A549 treated with dexamethasone at 1 μM for 4 hours (cell line): ENCODE measurements around the gene NSMCE3. TPM values are rescaled to one million over a fixed set of nuclear protein-coding genes. Genes with fewer than 3 reads are reported as not detected.

Experiments used
- total RNA-seq: library from RNA; stranded (reverse); fragments of 200-300 nt; extraction: Qiagen RNA extraction; gene quantifications from 5 replicates; pipeline ENCODE4 v1.2.3, GENCODE V29; 2022

Gene NSMCE3
- total RNA-seq: 15.3 to 16.3 TPM (median 16.0 TPM) in 5 replicates

DNA sequence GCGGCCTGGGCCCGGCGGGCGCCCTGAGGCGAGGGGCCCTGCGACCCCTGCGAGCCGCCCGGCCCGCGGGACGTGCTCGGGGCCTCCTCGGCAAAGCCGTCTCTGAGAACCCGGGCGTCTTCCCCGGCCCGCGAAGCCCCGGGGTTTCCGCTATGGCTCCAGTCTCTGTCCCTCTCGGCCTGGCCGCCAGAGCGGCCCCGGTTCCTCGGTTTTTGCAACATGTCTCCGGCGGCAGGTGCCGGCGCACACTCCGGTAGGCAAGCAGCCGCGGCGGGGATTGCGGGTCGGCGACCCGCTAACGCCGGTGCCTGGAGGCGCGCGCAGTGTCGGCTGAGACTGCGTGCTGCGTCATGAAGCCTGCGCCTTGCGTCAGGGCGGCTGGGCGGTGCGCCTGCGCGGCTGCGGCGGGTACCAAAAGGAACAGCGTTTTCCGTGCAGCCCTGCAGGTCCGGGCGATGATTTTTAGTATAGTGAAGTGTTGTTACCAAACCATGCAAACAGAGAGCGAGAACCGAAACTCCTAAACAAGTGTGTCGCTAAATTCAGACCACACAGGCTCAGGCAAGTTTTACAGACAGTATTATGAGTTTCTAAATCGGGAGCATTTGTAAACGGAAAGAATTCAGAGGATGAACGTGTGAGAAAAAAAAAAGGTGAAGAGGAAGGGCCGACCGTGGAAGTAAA is at the start of gene NSMCE3:
NSMCE3 (minus strand) TSS at position 338 of the 684 bp plus-strand sequence; CDS start at position 221, 117 bp downstream.

